ENCODE data around the gene CBFB. TPM values are rescaled to one million over a fixed set of nuclear protein-coding genes. Genes with fewer than 3 reads are reported as not detected.

CBFB gene
- total and polyA plus RNA-seq, 2 experiments from 2014 or later, result 26.1 to 26.9 TPM

GRCh38 chr16:67052399-67052798 is 23.4 kb downstream of the CBFB start:
- H3K79me2 ChIP-seq (replicated peaks; ENCODE audit: insufficient read depth), result peaks cover 3% of the 10 kb centered on the region
- H3K4me1 ChIP-seq (ENCODE audit: insufficient read depth), result no peaks in the 10 kb centered on the region
- no peaks in the 10 kb centered on the region for H3K9me2 ChIP-seq (ENCODE audit: insufficient read depth)
- TF ChIP-seq ZNF331 (CRISPR knock-in tag; IDR thresholded peaks at IDR 0.05; ENCODE audit: low read depth) (no peak), POLR2AphosphoS5 (IDR thresholded peaks at IDR 0.05; ENCODE audit: low read depth) (no peak), EZH2phosphoT487 (IDR thresholded peaks at IDR 0.05; ENCODE audit: unreplicated experiment) (no peak), EZH2 (IDR thresholded peaks at IDR 0.05; ENCODE audit: low read depth, unreplicated experiment) (no peak), JUNB (IDR thresholded peaks at IDR 0.05; ENCODE audit: unreplicated experiment) (no peak), CREB1 (CRISPR knock-in tag; IDR thresholded peaks at IDR 0.05; ENCODE audit: low read depth) (no peak), REST (IDR thresholded peaks at IDR 0.05; ENCODE audit: unreplicated experiment) (no peak)
- no peaks in the 10 kb centered on the region for H3K27me3 Mint-ChIP-seq (ENCODE audit: insufficient read depth, low read depth, poor library complexity)
- no peaks in the 10 kb centered on the region for H3K36me3 Mint-ChIP-seq (ENCODE audit: low read depth)
- no peak for DNase-seq (ENCODE audit: low spot score)
- H3K27ac ChIP-seq (ENCODE audit: low read depth), result no peak overlapping the region
- no peaks in the 10 kb centered on the region for H3K9me3 Mint-ChIP-seq
- H3K4me2 ChIP-seq, result no peak overlapping the region
- no peaks in the 10 kb centered on the region for H3K36me3 ChIP-seq (ENCODE audit: insufficient read depth)
- H3K27ac Mint-ChIP-seq, result no peak overlapping the region
- no peak for ATAC-seq
- H2AFZ ChIP-seq, result no peak overlapping the region
- H4K20me1 ChIP-seq (replicated peaks; ENCODE audit: insufficient read depth), result peaks cover 7% of the 10 kb centered on the region
- H3K4me1 Mint-ChIP-seq, result no peaks in the 10 kb centered on the region
- H3K4me3 Mint-ChIP-seq, result no peak overlapping the region
- no peaks in the 10 kb centered on the region for H3F3A ChIP-seq (replicated peaks; ENCODE audit: low read depth)
- H3K27me3 ChIP-seq (ENCODE audit: insufficient read depth), result no peaks in the 10 kb centered on the region
- H3K4me3 ChIP-seq, result no peak overlapping the region

GRCh38 chr16:67053767-67054334 is 24.9 kb downstream of the CBFB start:
- H3K4me3 ChIP-seq, result no peak overlapping the region
- no peaks in the 10 kb centered on the region for H3K36me3 Mint-ChIP-seq (ENCODE audit: low read depth)
- DNase-seq (ENCODE audit: low spot score) (no peak), ATAC-seq (no peak)
- H3K36me3 ChIP-seq (ENCODE audit: insufficient read depth), result no peaks in the 10 kb centered on the region
- no peaks in the 10 kb centered on the region for H3F3A ChIP-seq (replicated peaks; ENCODE audit: low read depth)
- no peak overlapping the region for H3K4me2 ChIP-seq
- no peaks in the 10 kb centered on the region for H3K4me1 ChIP-seq (ENCODE audit: insufficient read depth)
- peaks cover 7% of the 10 kb centered on the region for H4K20me1 ChIP-seq (replicated peaks; ENCODE audit: insufficient read depth)
- TF ChIP-seq STAT1 (IDR thresholded peaks at IDR 0.05; ENCODE audit: unreplicated experiment) (no peak), ZNF462 (CRISPR knock-in tag; IDR thresholded peaks at IDR 0.05) (no peak), EZH2phosphoT487 (IDR thresholded peaks at IDR 0.05; ENCODE audit: unreplicated experiment) (no peak), CTCF (conservative IDR thresholded peaks at IDR 0.05; ENCODE audit: low read depth in 2 of 2) (no peak), EZH2 (IDR thresholded peaks at IDR 0.05; ENCODE audit: low read depth, unreplicated experiment) (no peak), JUNB (IDR thresholded peaks at IDR 0.05; ENCODE audit: unreplicated experiment) (no peak), CREB1 (CRISPR knock-in tag; IDR thresholded peaks at IDR 0.05; ENCODE audit: low read depth) (no peak)
- no peaks in the 10 kb centered on the region for H3K9me3 Mint-ChIP-seq
- H3K27me3 ChIP-seq (ENCODE audit: insufficient read depth), result no peaks in the 10 kb centered on the region
- H3K27ac Mint-ChIP-seq, result no peak overlapping the region; the same call in 1 of the 2 replicates
- peaks cover 3% of the 10 kb centered on the region for H3K79me2 ChIP-seq (replicated peaks; ENCODE audit: insufficient read depth)
- H3K27ac ChIP-seq (ENCODE audit: low read depth), result no peak overlapping the region
- H3K4me1 Mint-ChIP-seq, result no peaks in the 10 kb centered on the region
- no peak overlapping the region for H3K4me3 Mint-ChIP-seq
- H3K9me2 ChIP-seq (ENCODE audit: insufficient read depth), result no peaks in the 10 kb centered on the region
- no peaks in the 10 kb centered on the region for H3K27me3 Mint-ChIP-seq (ENCODE audit: insufficient read depth, low read depth, poor library complexity)
- H2AFZ ChIP-seq, result no peak overlapping the region

Measured in GM23338 (cell line).